ENCODE measurements around the gene SLC43A3.
"Not testable (repeated sequence)": the region's sequence is repeated elsewhere in the genome, so short reads cannot be mapped to it uniquely, and the experiment has no call there.

DNA sequence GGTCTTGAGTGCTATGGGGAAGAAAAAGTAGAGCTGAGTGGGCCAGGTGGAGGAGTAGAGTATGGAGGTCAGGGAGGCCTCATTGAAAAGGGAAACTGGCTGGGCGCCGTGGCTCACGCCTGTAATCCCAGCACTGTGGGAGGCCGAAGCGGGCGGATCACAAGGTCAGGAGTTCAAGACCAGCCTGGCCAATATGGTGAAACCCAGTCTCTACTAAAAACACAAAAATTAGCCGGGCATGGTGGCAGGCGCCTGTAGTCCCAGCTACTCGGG lies 18.1 kb upstream of the SLC43A3 start:
- TF ChIP-seq, protein P1, sequence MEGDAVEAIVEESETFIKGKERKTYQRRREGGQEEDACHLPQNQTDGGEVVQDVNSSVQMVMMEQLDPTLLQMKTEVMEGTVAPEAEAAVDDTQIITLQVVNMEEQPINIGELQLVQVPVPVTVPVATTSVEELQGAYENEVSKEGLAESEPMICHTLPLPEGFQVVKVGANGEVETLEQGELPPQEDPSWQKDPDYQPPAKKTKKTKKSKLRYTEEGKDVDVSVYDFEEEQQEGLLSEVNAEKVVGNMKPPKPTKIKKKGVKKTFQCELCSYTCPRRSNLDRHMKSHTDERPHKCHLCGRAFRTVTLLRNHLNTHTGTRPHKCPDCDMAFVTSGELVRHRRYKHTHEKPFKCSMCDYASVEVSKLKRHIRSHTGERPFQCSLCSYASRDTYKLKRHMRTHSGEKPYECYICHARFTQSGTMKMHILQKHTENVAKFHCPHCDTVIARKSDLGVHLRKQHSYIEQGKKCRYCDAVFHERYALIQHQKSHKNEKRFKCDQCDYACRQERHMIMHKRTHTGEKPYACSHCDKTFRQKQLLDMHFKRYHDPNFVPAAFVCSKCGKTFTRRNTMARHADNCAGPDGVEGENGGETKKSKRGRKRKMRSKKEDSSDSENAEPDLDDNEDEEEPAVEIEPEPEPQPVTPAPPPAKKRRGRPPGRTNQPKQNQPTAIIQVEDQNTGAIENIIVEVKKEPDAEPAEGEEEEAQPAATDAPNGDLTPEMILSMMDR (IDR thresholded peaks at IDR 0.05) = not testable (repeated sequence)
- not testable (repeated sequence) for TF ChIP-seq POLR2AphosphoS5 (IDR thresholded peaks at IDR 0.05)
